Keratinocyte (primary cell): ENCODE measurements around the gene ZNF70. TPM values are rescaled to one million over a fixed set of nuclear protein-coding genes. Genes with fewer than 3 reads are reported as not detected.

Experiments used
- DNase-seq: peaks from one replicate; pipeline ENCODE4 v3.0.0-alpha.2; 2011; ENCODE audit warnings: low read depth, missing footprints, low spot score
- FAIRE-seq: peaks from 2 replicates; lab custom pipeline; 2011; peaks lifted over from hg19 to GRCh38; lab: Jason Lieb, UNC
- H2AFZ ChIP-seq: 2 replicates; pipeline ENCODE4 v1.6.0; 2012; ENCODE audit warnings: low read length, control low read depth, inconsistent platforms; ENCODE audit not compliant: control insufficient read depth
- H3K27ac ChIP-seq: 2 replicates; pipeline ENCODE4 v1.5.1; 2011; ENCODE audit warnings: low read length; ENCODE audit not compliant: control insufficient read depth, insufficient read depth
- H3K27me3 ChIP-seq: 3 replicates; pipeline ENCODE4 v1.6.0; 2011; ENCODE audit warnings: low read length; ENCODE audit not compliant: control insufficient read depth, insufficient read depth; ENCODE audit errors: extremely low read depth
- H3K36me3 ChIP-seq, 2 experiments: 2 replicates in 1 of 2; 3 replicates in 1 of 2; pipeline ENCODE4 v1.5.1; 2011; ENCODE audit warnings: low read length in 2 of 2, mild to moderate bottlenecking in 1 of 2; ENCODE audit not compliant: control insufficient read depth in 2 of 2, insufficient read depth in 2 of 2; ENCODE audit errors: extremely low read depth in 1 of 2
- H3K4me1 ChIP-seq: 3 replicates; pipeline ENCODE4 v1.5.1; 2011; ENCODE audit warnings: low read length; ENCODE audit not compliant: control insufficient read depth, insufficient read depth; ENCODE audit errors: extremely low read depth
- H3K4me2 ChIP-seq: 3 replicates; pipeline ENCODE4 v1.6.0; 2011; ENCODE audit warnings: low read depth, low read length; ENCODE audit not compliant: control insufficient read depth, insufficient read depth; ENCODE audit errors: extremely low read depth
- H3K4me3 ChIP-seq, 3 experiments: fragments of 200-600 bp in 1 of 3; sonication (generic) in 1 of 3; 2 replicates in 2 of 3; 3 replicates in 1 of 3; pipeline ENCODE4 v1.5.1; 2011 to 2016; ENCODE audit warnings: low read length in 3 of 3, mild to moderate bottlenecking in 3 of 3, control low read depth in 2 of 3, inconsistent platforms in 1 of 3, low read depth in 1 of 3, mixed read lengths in 1 of 3, mixed run types in 1 of 3, moderate library complexity in 1 of 3; ENCODE audit not compliant: control insufficient read depth in 2 of 3, insufficient read depth in 2 of 3; ENCODE audit errors: extremely low read depth in 1 of 3
- H3K79me2 ChIP-seq: 2 replicates; pipeline ENCODE4 v1.6.0; 2012; ENCODE audit warnings: low read length; ENCODE audit not compliant: control insufficient read depth, insufficient read depth
- H3K9ac ChIP-seq: 3 replicates; pipeline ENCODE4 v1.6.0; 2011; ENCODE audit warnings: low read length; ENCODE audit not compliant: control insufficient read depth, insufficient read depth; ENCODE audit errors: extremely low read depth
- H3K9me1 ChIP-seq: 3 replicates; pipeline ENCODE4 v1.6.0; 2011; ENCODE audit warnings: low read length; ENCODE audit not compliant: control insufficient read depth, insufficient read depth; ENCODE audit errors: extremely low read depth
- H3K9me3 ChIP-seq: 2 replicates; pipeline ENCODE4 v1.5.1; 2012; ENCODE audit warnings: low read depth, low read length; ENCODE audit not compliant: control insufficient read depth
- H4K20me1 ChIP-seq: 3 replicates; pipeline ENCODE4 v1.6.0; 2011; ENCODE audit warnings: low read length; ENCODE audit not compliant: control insufficient read depth, insufficient read depth; ENCODE audit errors: extremely low read depth
- CTCF ChIP-seq, 3 experiments: IDR thresholded peaks in 1 of 3; conservative IDR thresholded peaks in 1 of 3; optimal IDR thresholded peaks in 1 of 3; 2 replicates in 2 of 3; 3 replicates in 1 of 3; pipeline versions ENCODE3 to v1.5.1; 2011; ENCODE audit warnings: low read length in 3 of 3, mild to moderate bottlenecking in 3 of 3, moderate library complexity in 2 of 3, control low read depth in 1 of 3, inconsistent platforms in 1 of 3; ENCODE audit not compliant: insufficient read depth in 2 of 3; ENCODE audit errors: extremely low read depth in 1 of 3
- EZH2 ChIP-seq: IDR thresholded peaks from one replicate; pipeline ENCODE4 v1.6.1; 2012; ENCODE audit warnings: inconsistent platforms, mild to moderate bottlenecking, low read length, moderate library complexity
- dilution Hi-C: fragments of 300-500 bp; cut with MboI; formaldehyde crosslinking; loops from one replicate; pipeline ENCODE4 v1.7.0; 2020; ENCODE audit warnings: low sequenced_read_pairs; ENCODE audit not compliant: extremely low pct_ligation_motif_present
- polyA plus RNA-seq, 5 experiments: library from polyadenylated mRNA; depleted of rRNA in 3 of 5; stranded (reverse) in 3 of 5; stranded (forward) in 1 of 5; unstranded in 1 of 5; fragments of >200 nt; gene quantifications; 1 replicate in 1 of 5; 2 replicates in 3 of 5; 3 replicates in 1 of 5; pipeline versions ENCODE4 v1.2.1 to v1.2.3, GENCODE V29; 2011 to 2012; ENCODE audit warnings: missing spikeins in 2 of 5, low read depth in 1 of 5, low replicate concordance in 1 of 5

The ZNF70 gene
- polyA plus RNA-seq, 1 donor (not counting 4 experiments of a cell fraction or from before 2014, with no cell fraction given): 0.55 TPM

DNA sequence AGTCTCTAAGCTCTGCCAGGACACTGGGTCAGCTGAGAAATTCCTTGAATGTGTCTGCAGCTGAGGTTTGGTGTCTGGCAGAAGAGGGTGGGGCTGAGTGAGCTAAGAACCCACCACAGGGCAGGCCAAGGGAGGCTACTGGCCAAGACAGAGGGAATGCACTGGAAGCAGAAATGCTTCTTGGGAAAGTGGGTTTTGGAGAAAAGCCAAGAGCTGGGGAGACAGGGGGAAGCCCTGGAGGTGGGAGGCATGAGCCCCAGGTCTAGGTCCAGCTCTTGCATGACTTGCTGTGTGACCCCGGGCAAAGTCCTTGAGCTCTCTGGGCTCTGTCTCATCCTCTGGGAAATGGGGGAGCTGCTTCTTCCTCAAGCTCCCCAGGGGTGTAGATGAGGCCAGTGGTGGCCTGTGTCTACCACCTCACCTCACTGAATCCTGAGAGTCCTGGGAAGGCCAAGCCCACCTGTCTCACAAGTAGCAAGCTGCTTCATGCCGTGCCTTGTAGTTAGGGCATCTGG is 24.1 kb upstream of the ZNF70 start:
- TF ChIP-seq CTCF (optimal IDR thresholded peaks at IDR 0.05 in 1 of 3, IDR thresholded peaks at IDR 0.05 in 1 of 3, conservative IDR thresholded peaks at IDR 0.05 in 1 of 3; ENCODE audit: extremely low read depth in 1 of 3, insufficient read depth in 2 of 3, low read length in 3 of 3): no peak
- no peak for TF ChIP-seq EZH2

GRCh38 chr22:23774114-23774921 is 23.4 kb upstream of the ZNF70 start:
- Histone ChIP-seq H3K4me2 (no peak overlapping the region), H4K20me1 (no peaks in the 10 kb centered on the region), H3K9ac (no peak overlapping the region), H3K27ac (no peak overlapping the region), H2AFZ (no peak overlapping the region), H3K27me3 (peaks cover 16% of the 10 kb centered on the region), H3K4me3 (no peak overlapping the region), H3K9me3 (no peaks in the 10 kb centered on the region), H3K9me1 (no peaks in the 10 kb centered on the region), H3K36me3 (no peaks in the 10 kb centered on the region), H3K79me2 (no peaks in the 10 kb centered on the region), H3K4me1 (peaks cover 12% of the 10 kb centered on the region)
- TF ChIP-seq EZH2 (no peak), CTCF (optimal IDR thresholded peaks at IDR 0.05 in 1 of 3, IDR thresholded peaks at IDR 0.05 in 1 of 3, conservative IDR thresholded peaks at IDR 0.05 in 1 of 3; ENCODE audit: extremely low read depth in 1 of 3, insufficient read depth in 2 of 3, low read length in 3 of 3) (no peak)
- dilution Hi-C loops: no loop called here
- FAIRE-seq (no peak), DNase-seq (no peak)

More for the DNA sequence above, 24.1 kb upstream of the ZNF70 start:
- Histone ChIP-seq H3K9me1 (no peaks in the 10 kb centered on the region), H3K4me2 (no peak overlapping the region), H3K4me3 (no peak overlapping the region), H3K36me3 (no peaks in the 10 kb centered on the region), H3K27ac (no peak overlapping the region), H3K79me2 (no peaks in the 10 kb centered on the region), H3K9me3 (no peaks in the 10 kb centered on the region), H4K20me1 (no peaks in the 10 kb centered on the region), H3K4me1 (peaks cover 12% of the 10 kb centered on the region), H3K27me3 (peaks cover 16% of the 10 kb centered on the region), H2AFZ (no peak overlapping the region), H3K9ac (no peak overlapping the region)
- dilution Hi-C loops: no loop called here
- FAIRE-seq (no peak), DNase-seq (no peak)
